Measurements from ENCODE around the gene CTIF.

DNA sequence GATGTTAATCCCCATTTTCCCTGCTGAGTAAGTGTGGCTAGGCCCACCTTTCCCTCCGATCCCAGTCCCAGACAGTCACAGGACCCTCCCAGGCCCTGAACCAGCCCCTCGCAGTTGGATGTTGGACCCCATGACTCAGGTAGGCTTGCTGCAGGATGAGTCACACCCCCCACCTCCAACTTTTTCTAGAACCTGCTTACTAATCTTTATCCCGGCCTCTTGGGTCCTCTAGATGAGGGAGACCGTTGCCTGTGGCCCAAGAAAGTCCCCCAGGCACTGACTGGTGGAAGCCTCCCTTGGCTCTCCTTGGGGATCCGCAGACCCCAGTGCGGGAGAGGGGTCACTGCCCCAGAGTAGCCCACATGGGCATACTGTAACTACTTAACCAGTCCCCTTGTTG, 313.5 kb downstream of the CTIF start:
- TF ChIP-seq TAF1 (IDR thresholded peaks at IDR 0.05; ENCODE audit: borderline replicate concordance, low read depth, low read length): no peak
- TF ChIP-seq, protein P1, sequence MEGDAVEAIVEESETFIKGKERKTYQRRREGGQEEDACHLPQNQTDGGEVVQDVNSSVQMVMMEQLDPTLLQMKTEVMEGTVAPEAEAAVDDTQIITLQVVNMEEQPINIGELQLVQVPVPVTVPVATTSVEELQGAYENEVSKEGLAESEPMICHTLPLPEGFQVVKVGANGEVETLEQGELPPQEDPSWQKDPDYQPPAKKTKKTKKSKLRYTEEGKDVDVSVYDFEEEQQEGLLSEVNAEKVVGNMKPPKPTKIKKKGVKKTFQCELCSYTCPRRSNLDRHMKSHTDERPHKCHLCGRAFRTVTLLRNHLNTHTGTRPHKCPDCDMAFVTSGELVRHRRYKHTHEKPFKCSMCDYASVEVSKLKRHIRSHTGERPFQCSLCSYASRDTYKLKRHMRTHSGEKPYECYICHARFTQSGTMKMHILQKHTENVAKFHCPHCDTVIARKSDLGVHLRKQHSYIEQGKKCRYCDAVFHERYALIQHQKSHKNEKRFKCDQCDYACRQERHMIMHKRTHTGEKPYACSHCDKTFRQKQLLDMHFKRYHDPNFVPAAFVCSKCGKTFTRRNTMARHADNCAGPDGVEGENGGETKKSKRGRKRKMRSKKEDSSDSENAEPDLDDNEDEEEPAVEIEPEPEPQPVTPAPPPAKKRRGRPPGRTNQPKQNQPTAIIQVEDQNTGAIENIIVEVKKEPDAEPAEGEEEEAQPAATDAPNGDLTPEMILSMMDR (IDR thresholded peaks at IDR 0.05): no peak
- TF ChIP-seq, protein P2, sequence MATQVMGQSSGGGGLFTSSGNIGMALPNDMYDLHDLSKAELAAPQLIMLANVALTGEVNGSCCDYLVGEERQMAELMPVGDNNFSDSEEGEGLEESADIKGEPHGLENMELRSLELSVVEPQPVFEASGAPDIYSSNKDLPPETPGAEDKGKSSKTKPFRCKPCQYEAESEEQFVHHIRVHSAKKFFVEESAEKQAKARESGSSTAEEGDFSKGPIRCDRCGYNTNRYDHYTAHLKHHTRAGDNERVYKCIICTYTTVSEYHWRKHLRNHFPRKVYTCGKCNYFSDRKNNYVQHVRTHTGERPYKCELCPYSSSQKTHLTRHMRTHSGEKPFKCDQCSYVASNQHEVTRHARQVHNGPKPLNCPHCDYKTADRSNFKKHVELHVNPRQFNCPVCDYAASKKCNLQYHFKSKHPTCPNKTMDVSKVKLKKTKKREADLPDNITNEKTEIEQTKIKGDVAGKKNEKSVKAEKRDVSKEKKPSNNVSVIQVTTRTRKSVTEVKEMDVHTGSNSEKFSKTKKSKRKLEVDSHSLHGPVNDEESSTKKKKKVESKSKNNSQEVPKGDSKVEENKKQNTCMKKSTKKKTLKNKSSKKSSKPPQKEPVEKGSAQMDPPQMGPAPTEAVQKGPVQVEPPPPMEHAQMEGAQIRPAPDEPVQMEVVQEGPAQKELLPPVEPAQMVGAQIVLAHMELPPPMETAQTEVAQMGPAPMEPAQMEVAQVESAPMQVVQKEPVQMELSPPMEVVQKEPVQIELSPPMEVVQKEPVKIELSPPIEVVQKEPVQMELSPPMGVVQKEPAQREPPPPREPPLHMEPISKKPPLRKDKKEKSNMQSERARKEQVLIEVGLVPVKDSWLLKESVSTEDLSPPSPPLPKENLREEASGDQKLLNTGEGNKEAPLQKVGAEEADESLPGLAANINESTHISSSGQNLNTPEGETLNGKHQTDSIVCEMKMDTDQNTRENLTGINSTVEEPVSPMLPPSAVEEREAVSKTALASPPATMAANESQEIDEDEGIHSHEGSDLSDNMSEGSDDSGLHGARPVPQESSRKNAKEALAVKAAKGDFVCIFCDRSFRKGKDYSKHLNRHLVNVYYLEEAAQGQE (IDR thresholded peaks at IDR 0.05; ENCODE audit: low read depth, low read length): no peak
- TF ChIP-seq GABPA (IDR thresholded peaks at IDR 0.05; ENCODE audit: low read depth): no peak
- no peak for TF ChIP-seq SIN3A (IDR thresholded peaks at IDR 0.05; ENCODE audit: borderline replicate concordance, low read depth, low read length)
- TF ChIP-seq, protein P3, sequence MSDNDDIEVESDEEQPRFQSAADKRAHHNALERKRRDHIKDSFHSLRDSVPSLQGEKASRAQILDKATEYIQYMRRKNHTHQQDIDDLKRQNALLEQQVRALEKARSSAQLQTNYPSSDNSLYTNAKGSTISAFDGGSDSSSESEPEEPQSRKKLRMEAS (IDR thresholded peaks at IDR 0.05; ENCODE audit: low read depth): no peak
- no peak for TF ChIP-seq GATA2 (CRISPR knock-in tag; IDR thresholded peaks at IDR 0.05)
- no peak for TF ChIP-seq EZH2phosphoT487 (IDR thresholded peaks at IDR 0.05; ENCODE audit: borderline replicate concordance, low read depth)
- no peak for TF ChIP-seq FOXM1 (IDR thresholded peaks at IDR 0.05; ENCODE audit: low read depth)

All from SK-N-SH (cell line).